ENCODE data around the gene TMED10. TPM values are rescaled to one million over a fixed set of nuclear protein-coding genes. Genes with fewer than 3 reads are reported as not detected.

Gene TMED10
- total RNA-seq, 1 donor from 2014 or later, result 122 TPM

DNA sequence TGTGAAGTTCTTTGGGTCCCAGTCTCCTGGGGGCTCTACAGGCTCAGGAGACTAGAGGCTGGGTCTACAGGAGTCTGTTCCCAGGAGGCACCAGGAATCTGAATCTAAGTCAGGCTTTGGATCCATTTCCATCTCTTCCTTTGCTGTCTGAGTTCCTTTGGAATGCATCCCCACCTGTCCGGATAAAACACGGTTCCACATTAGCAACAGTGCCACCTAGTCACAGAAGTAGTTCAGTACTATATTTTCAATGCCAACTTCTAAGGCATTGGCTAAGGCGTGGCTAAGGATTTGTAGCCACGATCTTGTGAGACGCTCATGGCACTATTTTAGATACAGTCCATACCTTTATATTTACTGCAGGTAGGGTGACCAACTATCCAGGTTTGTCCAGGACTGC lies 91.9 kb downstream of the TMED10 start:
- DNase-seq (ENCODE audit: low read depth), result no peak
- TF ChIP-seq CTCF (conservative IDR thresholded peaks at IDR 0.05; ENCODE audit: low read depth, low read length), result peak; percentile 49

DNA sequence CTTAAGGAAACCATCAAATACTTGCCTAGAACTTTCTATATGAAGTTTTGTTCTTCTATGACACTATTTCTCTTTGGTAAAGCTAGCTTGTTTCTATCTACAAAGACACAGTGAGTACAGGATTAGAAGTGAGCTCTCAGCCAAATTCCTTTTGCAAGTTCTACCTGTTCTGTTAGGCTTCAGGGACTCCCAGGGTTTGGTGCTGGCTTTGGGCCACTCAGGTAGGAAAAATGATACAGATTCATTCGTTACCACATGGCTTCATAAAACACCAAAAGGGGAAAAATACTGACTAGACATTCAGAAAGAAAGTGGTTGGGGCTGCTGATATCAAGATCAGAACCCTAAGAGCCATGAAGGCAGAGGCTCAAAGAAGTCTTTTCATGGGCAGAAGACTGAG lies 93.1 kb downstream of the TMED10 start:
- no peak overlapping the region for H3K4me3 ChIP-seq (ENCODE audit: low read depth, low read length)
- DNase-seq (ENCODE audit: low read depth), result no peak
- no peak for TF ChIP-seq CTCF (conservative IDR thresholded peaks at IDR 0.05; ENCODE audit: low read depth, low read length)

More for the DNA sequence above, 91.9 kb downstream of the TMED10 start:
- no peak overlapping the region for H3K4me3 ChIP-seq (ENCODE audit: low read depth, low read length)

- no peak for DNase-seq (ENCODE audit: low read depth)
- no peak overlapping the region for H3K4me3 ChIP-seq (ENCODE audit: low read depth, low read length)
- no peak for TF ChIP-seq CTCF (conservative IDR thresholded peaks at IDR 0.05; ENCODE audit: low read depth, low read length)
Measured at GRCh38 chr14:75081660-75082229, 94.7 kb downstream of the TMED10 start.

Other genes starting within 250 kb of the TMED10 start
- 6.1 and 7.0 TPM in 2 replicates for gene PGF, start 221.0 kb downstream of the TMED10 start, total RNA-seq
- 52.5 and 73.9 TPM in 2 replicates for gene EIF2B2, start 173.7 kb downstream of the TMED10 start, total RNA-seq
- 10.3 and 10.7 TPM in 2 replicates for gene MLH3, start 125.1 kb downstream of the TMED10 start, total RNA-seq
- 25.9 and 66.1 TPM in 2 replicates for gene ACYP1, start 112.6 kb downstream of the TMED10 start, total RNA-seq
- gene ZC2HC1C, start 107.0 kb downstream of the TMED10 start, total RNA-seq, result 1.9 and 2.2 TPM in 2 replicates
- 10.9 and 17.3 TPM in 2 replicates for gene NEK9, start 49.6 kb downstream of the TMED10 start, total RNA-seq
- gene FOS, start 102.2 kb upstream of the TMED10 start, total RNA-seq, result 2.5 and 2.7 TPM in 2 replicates

Data from epithelial cell of proximal tubule (primary cell).